NT2/D1 (cell line): ENCODE measurements around the gene PERCC1.
A peak's percentile ranks its signal among the peaks of the same experiment; 100 is the strongest.

Source experiments
- DNase-seq: peaks from one replicate; pipeline ENCODE4 v3.0.0-alpha.2; 2011; ENCODE audit warnings: low read depth, low spot score
- H3K27me3 ChIP-seq: 2 replicates; pipeline ENCODE4 v1.6.0; 2011; ENCODE audit warnings: mild to moderate bottlenecking; ENCODE audit not compliant: insufficient read length, insufficient read depth
- H3K36me3 ChIP-seq: 2 replicates; pipeline ENCODE4 v1.6.1; 2011; ENCODE audit warnings: mild to moderate bottlenecking, low read length, mixed read lengths; ENCODE audit not compliant: insufficient read depth, insufficient read length
- H3K4me1 ChIP-seq: 2 replicates; pipeline ENCODE4 v1.5.1; 2011; ENCODE audit not compliant: insufficient read depth, insufficient read length
- H3K4me3 ChIP-seq: 2 replicates; pipeline ENCODE4 v1.5.1; 2011; ENCODE audit warnings: low read depth; ENCODE audit not compliant: insufficient read length
- H3K9ac ChIP-seq: 2 replicates; pipeline ENCODE4 v1.6.0; 2011; ENCODE audit warnings: low read depth; ENCODE audit not compliant: insufficient read length
- H3K9me3 ChIP-seq: 2 replicates; pipeline ENCODE4 v1.5.1; 2011; ENCODE audit warnings: mild to moderate bottlenecking, low read length; ENCODE audit not compliant: insufficient read depth
- SUZ12 ChIP-seq: IDR thresholded peaks from 2 replicates; pipeline ENCODE4 v1.6.1; 2011; ENCODE audit not compliant: insufficient read length, insufficient read depth; ENCODE audit errors: extremely low read depth
- YY1 ChIP-seq: IDR thresholded peaks from 2 replicates; pipeline ENCODE4 v1.6.1; 2011; ENCODE audit not compliant: insufficient read length, insufficient read depth
- ZNF274 ChIP-seq: IDR thresholded peaks from 2 replicates; pipeline ENCODE4 v1.6.1; 2011; ENCODE audit warnings: mild to moderate bottlenecking, low read depth, low read length

The PERCC1 gene

DNA sequence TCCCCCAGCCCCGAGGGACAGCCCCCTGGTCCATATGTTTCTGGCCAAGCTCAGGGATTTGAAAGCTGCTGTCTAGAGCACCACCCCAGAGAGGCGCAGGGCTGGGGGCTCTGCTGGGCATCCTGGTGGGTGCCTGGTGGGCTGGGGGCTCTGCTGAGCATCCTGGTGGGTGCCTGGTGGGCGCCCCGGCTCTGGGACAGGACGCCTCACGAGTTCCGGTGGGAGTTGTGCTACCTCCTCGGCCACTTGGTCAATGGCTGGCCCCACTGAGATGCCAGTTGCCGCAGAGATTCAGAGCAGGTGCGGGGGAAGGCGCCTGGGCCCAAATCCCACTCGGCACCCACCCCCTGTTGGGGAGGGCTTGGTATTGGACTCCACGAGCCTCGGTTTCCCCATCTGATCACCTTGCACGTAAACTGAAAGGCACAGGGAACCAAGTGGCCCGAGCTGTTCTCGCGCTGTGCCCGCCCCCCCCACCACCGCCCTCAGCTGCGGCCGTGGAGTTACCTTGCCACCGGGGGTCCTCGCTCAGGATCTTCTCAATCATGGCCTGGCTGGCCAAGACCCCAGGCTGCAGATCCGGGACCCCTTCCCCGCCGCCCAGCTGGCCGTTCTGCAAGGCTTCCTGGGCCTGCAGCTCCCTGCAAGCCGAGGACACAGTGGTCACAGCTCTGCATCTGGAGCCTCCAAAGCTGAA lies 29.7 kb upstream of the PERCC1 start:
- H3K9ac ChIP-seq = no peak overlapping the region
- TF ChIP-seq ZNF274 (no peak), SUZ12 (no peak), YY1 (no peak)
- peaks cover 32% of the 10 kb centered on the region for H3K36me3 ChIP-seq

DNA sequence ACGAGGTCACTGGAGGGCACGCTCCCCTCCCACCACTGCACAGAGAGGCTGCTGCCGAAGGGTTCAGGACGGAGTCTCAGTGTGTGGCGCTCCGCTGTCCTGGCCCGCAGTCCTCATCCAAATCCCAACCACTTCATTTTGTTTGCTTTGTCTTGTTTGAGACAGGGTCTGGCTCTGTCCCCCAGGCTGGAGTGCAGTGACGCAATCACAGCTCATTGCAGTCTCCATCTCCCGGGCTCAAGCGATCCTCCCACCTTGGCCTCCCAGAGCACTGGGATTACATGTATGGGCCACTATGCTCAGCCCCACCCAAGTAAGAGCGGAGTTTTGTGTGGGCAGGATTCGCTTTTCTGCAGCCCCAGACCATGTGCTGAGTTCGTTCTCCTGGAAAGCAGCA lies 29.1 kb upstream of the PERCC1 start:
- TF ChIP-seq YY1 (no peak), ZNF274 (no peak), SUZ12 (no peak)
- no peak for DNase-seq
- Histone ChIP-seq H3K36me3 (peaks cover 32% of the 10 kb centered on the region), H3K4me3 (no peak overlapping the region), H3K27me3 (no peaks in the 10 kb centered on the region), H3K9ac (peak overlapping the region; percentile 44), H3K4me1 (no peaks in the 10 kb centered on the region), H3K9me3 (no peaks in the 10 kb centered on the region)

More for the DNA sequence above, 29.7 kb upstream of the PERCC1 start:
- DNase-seq = no peak
- Histone ChIP-seq H3K4me3 (no peak overlapping the region), H3K9me3 (no peaks in the 10 kb centered on the region), H3K27me3 (no peaks in the 10 kb centered on the region), H3K4me1 (no peaks in the 10 kb centered on the region)

DNA sequence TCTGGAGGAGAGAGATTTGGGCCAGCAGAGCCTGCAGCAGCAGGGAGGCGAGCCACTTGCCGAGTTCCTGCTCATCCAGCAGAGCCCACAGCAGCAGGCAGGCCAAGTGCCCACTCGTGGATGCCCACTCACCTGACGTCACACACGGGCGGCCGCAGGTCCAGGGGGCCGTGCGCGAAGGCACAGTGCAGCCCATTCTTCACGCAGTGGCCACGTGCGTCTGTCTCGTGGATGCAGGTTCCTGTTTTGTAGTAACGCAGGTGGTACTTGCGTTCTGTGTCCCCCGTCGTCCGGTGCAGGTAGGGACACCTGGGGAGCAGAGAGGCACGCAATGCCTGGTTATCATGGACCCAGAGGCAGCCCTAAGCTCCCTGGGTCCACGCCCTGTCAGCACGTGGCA lies 27.8 kb upstream of the PERCC1 start:
- no peak overlapping the region for H3K9ac ChIP-seq
- H3K36me3 ChIP-seq = peaks cover 29% of the 10 kb centered on the region
- no peak overlapping the region for H3K4me3 ChIP-seq
- no peak for DNase-seq
- H3K9me3 ChIP-seq = no peaks in the 10 kb centered on the region
- TF ChIP-seq SUZ12 = no peak
- TF ChIP-seq YY1 = no peak
- TF ChIP-seq ZNF274 = no peak
- peaks cover 7% of the 10 kb centered on the region for H3K4me1 ChIP-seq
- H3K27me3 ChIP-seq = no peaks in the 10 kb centered on the region

DNA sequence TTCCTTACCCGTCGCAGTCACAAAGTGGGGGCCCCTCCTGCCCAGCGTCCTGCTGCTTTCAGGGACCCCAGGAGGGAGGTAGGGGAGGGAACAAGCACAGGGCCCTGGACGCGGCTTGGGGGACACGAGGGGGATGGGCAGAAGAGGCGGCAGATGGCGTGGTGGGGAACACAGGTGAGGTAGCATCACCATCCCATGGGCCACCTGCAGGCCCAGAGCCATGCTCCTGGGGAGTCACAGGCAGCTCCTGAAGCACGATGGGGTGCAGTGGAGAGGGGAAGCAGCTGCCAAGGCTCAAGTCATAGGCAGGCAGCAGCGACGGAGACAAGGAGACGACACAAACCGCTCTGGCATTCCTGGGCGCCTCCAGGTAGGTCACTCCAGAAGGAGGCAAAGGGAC lies 27.1 kb upstream of the PERCC1 start:
- DNase-seq = no peak
- Histone ChIP-seq H3K4me3 (no peak overlapping the region), H3K4me1 (peaks cover 7% of the 10 kb centered on the region), H3K36me3 (peaks cover 28% of the 10 kb centered on the region), H3K9ac (no peak overlapping the region), H3K27me3 (no peaks in the 10 kb centered on the region), H3K9me3 (no peaks in the 10 kb centered on the region)
- no peak for TF ChIP-seq ZNF274
- no peak for TF ChIP-seq SUZ12
- no peak for TF ChIP-seq YY1

DNA sequence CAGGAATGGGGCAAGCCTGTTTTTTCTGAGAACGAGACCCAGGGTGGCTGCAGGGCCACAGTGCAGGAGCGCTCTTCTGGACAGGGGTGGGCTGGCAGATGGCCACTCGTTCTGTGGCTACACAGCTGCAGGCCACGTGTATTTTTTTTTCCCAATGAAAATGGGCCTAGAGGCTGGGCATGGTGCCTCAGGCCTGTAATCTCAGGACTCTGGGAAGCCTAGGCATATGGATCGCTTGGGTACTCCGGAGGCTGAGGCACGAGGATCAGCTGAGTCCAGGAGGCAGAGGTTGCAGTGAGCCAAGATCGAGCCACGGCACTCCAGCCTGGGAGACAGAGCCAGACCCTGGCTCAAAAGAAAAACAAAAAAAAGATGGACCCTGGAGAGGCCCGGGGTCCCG lies 23.1 kb upstream of the PERCC1 start:
- no peak for DNase-seq
- Histone ChIP-seq H3K4me3 (no peak overlapping the region), H3K9ac (peak overlapping the region; percentile 61), H3K9me3 (no peaks in the 10 kb centered on the region), H3K36me3 (peaks cover 6% of the 10 kb centered on the region), H3K27me3 (no peaks in the 10 kb centered on the region), H3K4me1 (peaks cover 7% of the 10 kb centered on the region)
- no peak for TF ChIP-seq YY1

DNA sequence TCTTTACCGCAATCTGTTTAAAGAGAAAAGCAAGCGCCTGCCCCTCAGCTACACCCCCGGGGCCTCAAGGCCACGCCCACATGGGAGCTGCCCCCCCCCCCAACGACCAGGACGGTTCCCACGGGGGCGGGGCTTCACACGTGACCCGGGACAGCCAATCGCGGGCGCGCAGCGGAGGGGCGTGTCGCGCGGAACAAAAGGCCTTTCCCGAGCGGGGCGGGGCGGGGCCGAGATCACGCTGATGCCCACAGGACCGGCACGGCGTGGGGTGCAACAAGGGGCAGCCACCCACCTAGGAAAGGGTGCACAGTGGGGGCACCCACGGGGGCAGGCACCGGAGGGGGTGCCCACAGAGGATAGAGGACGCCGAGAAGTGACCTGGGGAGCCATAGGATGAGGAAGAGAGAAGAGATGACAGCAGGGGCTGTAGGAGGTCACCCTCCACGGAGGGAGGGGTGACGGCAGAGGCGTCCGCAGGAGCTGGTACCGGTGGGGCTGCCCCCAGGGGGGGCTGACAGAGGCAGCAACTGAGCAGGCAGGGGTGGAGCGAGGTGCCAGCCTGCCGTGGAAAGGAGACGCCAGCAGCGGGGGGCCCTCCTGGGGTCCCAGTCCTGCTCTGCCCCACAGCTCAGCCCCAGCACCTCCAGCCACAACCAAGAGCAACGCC lies 22.6 kb upstream of the PERCC1 start:
- TF ChIP-seq YY1 (no peak), SUZ12 (no peak), ZNF274 (no peak)
- H3K9ac ChIP-seq = peak overlapping the region; percentile 59
- peak overlapping the region; percentile 45 for H3K4me3 ChIP-seq
- H3K4me1 ChIP-seq = peaks cover 7% of the 10 kb centered on the region
- H3K9me3 ChIP-seq = no peaks in the 10 kb centered on the region
- peak; percentile 63 for DNase-seq
- H3K36me3 ChIP-seq = peaks cover 6% of the 10 kb centered on the region
- H3K27me3 ChIP-seq = no peaks in the 10 kb centered on the region

DNA sequence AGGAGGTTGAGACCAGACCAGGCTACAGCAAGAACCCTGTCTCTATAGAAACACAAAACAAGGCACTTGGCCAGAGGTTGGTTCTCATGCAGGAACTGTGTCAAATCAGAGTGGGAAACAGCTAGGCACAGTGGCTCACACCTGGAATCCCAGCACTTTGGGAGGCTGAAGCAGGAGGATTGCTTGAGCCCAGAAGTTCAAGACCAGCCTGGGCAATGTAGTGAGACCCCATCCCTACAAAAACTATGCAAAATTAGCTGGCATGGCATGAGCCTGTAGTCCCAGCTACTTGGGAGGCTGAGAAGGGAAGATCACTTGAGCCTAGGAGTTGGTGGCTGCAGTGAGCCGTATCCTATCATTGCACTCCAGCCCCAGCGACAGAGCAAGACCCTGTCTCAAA lies 18.0 kb upstream of the PERCC1 start:
- Histone ChIP-seq H3K4me1 (peaks cover 1% of the 10 kb centered on the region), H3K4me3 (no peak overlapping the region), H3K27me3 (peaks cover 5% of the 10 kb centered on the region), H3K36me3 (peaks cover 8% of the 10 kb centered on the region), H3K9me3 (no peaks in the 10 kb centered on the region), H3K9ac (no peak overlapping the region)
- TF ChIP-seq YY1 (no peak), SUZ12 (no peak), ZNF274 (no peak)
- no peak for DNase-seq
